Activated T-cell treated with anti-CD3 and anti-CD28 coated beads for 1 hour (primary cell): ENCODE results near the gene CLDN6.
"Not testable (repeated sequence)": the region's sequence is repeated elsewhere in the genome, so short reads cannot be mapped to it uniquely, and the experiment has no call there.

Experiments used
- DNase-seq: peaks from one replicate; pipeline ENCODE4 v3.0.0-alpha.2; 2020; ENCODE audit warnings: low read depth

Gene CLDN6, protein sequence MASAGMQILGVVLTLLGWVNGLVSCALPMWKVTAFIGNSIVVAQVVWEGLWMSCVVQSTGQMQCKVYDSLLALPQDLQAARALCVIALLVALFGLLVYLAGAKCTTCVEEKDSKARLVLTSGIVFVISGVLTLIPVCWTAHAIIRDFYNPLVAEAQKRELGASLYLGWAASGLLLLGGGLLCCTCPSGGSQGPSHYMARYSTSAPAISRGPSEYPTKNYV

GRCh38 chr16:3017794-3018506 lies at the start of gene CLDN6:
TSS of gene CLDN6 (minus strand) at chr16:3018183. CDS start at chr16:3016021, 2,162 bp downstream.
- DNase-seq, result no peak

GRCh38 chr16:3066440-3066748 lies 48.4 kb upstream of the CLDN6 start:
- no peak for DNase-seq

DNA sequence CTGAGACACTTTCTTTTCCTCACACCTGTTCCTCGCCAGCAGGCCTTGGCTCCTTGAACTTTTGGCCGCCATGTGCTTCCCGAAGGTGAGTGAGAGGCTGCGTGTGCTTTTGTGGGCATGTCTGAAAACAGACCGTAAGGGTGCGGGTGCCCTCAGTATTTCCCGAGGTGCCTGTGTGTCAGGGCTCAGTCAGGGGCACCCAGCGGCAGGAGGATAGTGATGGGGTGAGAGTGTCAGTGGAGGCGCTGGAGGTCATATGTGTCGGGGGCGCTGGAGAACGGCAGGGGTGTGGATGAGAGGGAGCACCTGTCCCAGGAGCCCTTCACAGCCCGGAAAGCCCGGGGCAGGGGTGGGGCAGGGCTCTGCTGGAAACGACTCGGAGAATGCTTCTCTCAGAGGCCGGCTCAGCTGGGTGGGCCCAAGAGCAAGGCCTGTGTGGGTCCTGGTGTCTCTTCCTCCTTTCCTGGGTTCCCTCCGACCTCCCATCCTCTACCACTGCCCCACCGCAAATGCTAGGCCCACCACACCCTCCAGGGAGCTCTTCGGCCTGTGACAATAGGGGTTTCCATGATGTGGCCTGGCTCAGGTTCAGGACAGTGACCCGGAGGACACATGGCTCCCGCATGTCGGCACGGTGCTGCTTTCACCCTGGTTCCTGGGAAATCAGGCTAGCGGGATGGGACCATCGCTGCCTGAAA lies 47.9 kb upstream of the CLDN6 start:
- no peak for DNase-seq

DNA sequence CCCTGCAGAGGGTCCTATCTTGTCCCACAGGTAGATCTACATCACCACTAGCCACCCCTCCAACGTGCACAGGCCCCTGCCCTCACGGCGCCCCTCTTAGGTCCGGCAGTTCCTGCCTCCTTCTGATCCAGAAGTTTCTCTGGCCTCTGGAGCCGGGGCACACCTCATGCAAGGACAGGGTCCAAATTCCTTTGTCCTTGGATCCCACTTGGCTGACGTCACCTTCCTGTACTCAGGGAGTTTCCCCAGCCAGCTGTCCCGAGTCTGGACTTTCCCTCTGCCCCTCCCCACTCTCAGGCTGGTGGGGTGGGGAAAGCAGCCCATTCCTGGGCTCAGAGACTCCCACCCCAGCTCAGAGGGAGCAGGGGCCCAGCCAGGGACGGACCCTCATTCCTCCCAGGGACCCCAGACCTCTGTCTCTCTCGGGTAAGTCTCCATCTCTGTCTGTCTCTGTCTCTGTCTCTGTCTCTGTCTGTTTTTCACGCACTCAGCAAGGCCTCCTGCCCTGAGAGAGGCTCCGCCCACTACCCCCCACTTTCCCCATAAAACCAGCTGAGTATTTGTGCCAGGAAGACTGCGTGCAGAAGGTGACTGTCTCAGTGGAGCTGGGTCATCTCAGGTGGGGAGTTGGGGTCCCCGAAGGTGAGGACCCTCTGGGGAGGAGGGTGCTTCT lies 47.2 kb upstream of the CLDN6 start, which contains the start of gene IL32:
Gene IL32, plus strand, starts transcription at position 572 of the 673 bp plus-strand sequence. CDS start 172 bp downstream, outside the sequence.
- DNase-seq, result peak; percentile 60

DNA sequence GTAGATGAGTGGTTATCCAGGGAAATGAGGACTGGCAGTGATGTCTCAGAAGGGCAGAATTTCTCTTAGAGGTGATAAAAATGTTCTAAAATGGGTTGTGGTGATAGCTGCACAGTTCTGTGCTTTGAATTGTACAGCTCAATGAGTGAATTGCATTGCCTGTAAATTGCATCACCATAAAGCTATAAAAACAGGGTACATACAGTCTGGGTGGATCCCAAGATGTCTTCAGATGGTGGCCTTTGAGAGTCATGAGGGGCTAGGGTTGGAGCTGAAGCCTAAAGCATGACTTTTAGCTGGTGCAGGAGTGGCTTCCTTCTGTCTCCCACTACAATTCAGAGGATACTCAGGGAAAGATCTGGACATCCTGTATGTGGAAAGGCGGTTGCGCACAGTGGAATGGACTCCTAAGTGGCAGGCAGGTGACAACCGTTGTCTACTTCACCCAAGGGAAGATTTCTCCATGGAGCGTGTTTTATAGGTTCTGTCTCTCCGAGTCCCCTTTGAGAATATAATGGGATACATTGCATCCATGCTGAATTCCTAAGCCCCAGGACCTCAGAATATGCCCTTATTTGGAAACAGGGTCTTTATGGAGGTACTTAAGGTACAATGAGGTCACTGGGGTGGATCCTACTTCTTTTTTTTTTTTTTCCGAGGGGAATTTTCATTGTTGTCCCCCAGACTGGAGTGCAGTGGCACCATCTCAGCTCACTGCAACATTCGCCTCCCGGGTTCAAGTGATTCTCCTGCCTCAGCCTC lies 45.8 kb upstream of the CLDN6 start:
- DNase-seq, result no peak

DNA sequence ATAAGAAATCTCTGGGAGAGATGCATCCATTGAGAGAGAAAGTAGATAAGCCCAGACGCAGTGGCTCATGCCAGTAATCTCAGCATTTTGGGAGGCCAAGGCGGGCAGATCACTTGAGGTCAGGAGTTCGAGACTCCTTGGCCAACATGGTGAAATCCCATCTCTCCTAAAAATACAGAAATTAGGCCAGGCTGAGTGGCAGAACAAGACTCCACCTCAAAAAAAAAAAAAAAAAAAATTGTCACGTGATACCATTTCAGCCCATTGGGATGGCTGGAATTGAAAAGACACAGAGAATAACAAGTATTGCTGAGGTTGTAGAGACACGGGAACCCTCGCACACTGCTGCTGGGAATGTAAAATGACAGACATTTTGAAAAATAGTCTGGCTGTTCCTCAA lies 44.6 kb upstream of the CLDN6 start:
- no peak for DNase-seq

DNA sequence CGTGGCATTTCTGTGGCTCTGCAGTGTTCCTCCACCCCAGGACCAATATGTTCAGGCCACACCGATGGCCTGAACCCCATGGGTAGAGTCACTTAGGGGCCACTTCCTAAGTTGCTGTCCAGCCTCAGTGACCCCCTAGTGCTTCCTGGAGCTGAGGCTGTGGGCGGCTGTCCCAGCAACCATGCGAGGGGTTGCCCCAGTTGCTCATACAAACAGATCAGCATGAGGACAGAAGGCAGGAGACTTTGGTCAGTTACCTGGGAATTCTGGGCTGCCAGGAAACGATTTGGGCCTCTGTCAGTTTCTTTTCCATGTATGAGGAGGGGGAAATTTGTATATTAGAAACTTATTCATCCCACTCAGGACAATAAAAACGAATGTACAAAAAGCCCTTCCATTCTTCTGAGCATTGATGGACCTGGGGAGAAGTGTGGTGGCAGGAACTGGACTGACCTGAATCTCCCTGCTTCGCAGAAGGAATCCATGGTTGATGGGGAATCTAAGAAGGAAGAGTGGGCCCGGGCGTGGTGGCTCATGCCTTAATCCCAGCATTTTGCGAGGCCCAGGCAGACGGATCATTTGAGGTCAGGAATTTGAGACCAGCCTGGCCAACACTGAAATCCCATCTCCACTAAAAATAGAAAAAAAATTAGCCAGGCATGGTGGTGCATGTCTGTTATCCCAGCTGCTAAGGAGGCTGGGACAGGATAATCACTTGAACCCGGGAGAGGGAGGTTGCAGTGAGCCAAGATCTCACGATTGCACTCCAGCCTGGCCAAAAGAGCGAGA lies 42.5 kb upstream of the CLDN6 start:
- no peak for DNase-seq

GRCh38 chr16:3059723-3060242 lies 41.8 kb upstream of the CLDN6 start:
- DNase-seq, result no peak

- peak; percentile 83 for DNase-seq
Measured at GRCh38 chr16:3059041-3059722, 41.2 kb upstream of the CLDN6 start.

DNA sequence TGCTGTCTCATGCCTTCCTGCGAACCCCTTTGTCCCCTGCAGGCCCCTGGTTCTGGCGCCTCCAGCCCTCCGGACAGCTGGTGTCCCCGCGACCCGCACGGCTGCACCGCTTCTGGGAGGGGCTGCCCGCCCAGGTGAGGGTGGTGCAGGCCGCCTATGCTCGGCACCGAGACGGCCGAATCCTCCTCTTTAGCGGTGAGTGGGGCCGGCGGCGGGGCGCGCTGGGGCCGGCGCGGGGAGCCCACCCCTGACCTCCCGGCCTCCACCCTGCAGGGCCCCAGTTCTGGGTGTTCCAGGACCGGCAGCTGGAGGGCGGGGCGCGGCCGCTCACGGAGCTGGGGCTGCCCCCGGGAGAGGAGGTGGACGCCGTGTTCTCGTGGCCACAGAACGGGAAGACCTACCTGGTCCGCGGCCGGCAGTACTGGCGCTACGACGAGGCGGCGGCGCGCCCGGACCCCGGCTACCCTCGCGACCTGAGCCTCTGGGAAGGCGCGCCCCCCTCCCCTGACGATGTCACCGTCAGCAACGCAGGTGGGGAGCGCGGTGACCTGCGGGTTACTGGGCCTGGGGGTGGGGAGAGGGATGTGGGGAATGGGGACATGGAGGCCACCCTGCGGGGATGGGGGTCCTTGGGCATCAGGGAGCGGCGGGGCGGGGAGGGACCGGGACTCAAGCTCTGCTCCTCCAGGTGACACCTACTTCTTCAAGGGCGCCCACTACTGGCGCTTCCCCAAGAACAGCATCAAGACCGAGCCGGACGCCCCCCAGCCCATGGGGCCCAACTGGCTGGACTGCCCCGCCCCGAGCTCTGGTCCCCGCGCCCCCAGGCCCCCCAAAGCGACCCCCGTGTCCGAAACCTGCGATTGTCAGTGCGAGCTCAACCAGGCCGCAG lies 40.4 kb upstream of the CLDN6 start:
- peak; percentile 49 for DNase-seq

GRCh38 chr16:3057181-3058138 lies 39.5 kb upstream of the CLDN6 start:
- DNase-seq, result no peak

DNA sequence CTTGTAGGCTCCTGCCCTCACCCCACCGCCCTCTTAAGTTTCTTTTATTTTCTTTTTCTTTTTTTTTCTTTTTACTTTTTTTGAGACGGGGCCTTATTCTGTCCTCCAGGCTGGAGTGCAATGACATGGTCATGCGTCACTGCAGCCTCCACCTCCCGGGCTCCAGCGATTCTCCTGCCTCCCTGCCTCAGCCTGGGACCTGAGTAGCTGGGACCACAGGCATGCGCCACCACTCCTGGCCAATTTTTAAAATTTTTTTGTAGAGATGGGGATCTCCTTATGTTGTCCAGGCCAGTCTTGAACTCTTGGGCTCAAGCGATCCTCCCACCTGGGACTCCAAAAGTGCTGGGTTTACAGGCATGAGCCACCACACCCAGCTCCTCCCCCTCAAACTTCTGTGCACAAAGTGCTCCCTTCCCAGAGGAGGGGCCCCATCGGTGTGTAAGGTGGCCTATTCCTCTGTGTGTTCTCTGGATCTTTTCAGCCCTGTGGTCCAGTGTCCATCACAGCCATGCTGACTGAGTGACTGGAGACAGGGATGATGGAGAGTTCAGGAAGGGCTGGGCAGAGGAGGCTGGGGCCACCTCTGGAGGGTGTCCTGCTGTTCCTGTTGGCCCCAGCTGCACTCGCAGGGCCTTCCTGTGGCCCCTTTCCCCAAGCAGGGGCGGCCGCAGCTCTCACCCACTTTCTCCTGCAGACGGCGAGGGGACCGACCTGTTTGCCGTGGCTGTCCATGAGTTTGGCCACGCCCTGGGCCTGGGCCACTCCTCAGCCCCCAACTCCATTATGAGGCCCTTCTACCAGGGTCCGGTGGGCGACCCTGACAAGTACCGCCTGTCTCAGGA lies 38.6 kb upstream of the CLDN6 start:
- DNase-seq, result no peak

DNA sequence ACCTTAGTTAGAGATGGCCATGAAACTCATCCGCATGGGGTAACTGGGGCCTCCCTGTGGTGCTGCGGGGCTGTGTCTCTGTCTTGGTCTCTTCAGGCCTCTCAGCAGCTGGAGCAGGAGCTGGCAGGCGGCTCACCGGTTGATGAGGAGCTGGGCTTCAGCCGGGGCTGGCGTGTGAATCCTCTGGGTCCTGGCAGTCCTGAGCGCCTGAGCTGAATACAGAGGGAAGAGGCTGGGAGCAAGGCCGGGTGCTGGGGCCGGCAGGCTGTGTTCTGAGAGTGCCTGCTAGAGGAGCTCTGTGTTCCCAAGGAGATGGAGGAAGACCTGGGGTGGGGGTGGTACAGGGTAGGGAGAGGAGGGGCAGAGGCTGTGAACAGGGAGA lies 37.7 kb upstream of the CLDN6 start:
- DNase-seq, result not testable (repeated sequence)

DNA sequence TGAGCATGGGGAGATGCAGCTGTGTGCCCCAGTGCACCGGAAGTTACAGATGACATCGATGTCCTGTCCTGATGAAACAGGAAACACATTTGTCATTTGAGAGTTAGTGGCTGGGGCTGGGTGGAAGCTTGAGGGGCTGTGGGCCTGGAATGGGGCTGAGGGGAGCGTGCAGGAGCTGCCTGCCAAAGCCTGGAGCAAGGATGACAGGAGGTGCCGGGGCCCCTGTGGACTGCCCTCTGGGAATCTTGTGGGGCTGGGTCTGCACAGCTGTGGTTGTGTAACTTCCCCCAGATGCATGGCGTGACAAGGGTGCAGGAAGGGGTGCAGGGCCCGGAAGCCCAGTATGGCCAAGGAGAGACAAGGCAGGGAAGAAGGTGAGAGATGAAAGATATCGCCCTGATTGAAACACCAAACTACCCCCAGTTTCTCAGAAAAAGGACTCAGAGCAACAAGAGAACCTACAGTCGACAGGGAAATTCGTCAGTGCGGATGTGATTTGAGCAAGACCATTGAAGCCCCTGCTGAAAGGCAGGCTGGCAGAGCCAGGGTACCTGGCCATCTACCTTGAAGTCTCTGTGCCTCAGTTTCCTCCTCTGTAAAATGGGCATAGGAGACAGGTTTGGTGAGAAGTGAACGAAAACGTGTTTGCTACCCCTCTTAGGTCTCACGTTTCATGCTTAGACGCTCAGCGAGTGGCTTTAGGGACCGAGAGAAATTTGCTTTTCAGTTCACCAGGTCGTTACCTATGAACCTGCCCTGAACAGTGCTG lies 37.2 kb upstream of the CLDN6 start:
- DNase-seq, result no peak

DNA sequence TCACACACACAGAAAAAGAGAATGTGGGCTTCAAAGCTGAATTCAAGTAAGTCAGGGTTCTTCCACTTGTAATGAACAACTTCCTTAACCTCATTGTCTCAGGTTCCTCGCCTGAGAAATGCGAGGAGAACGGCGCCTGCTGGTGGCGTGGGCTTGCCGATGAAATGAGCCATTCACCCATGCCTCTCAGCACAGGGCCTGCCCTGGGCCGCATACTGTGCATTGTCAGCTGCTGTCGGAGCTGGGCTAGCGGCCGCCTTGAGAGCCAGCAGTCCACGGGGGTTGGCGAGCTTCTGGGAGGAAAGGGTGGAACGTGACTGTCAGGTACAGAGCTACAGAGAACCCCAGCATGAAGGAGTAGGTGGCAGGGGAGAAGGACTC lies 35.3 kb upstream of the CLDN6 start:
- DNase-seq, result not testable (repeated sequence)

GRCh38 chr16:3052571-3053329 lies 34.8 kb upstream of the CLDN6 start:
- DNase-seq, result not testable (repeated sequence)
